K562 (cell line): ENCODE data around the gene LCP2. TPM values are rescaled to one million over a fixed set of nuclear protein-coding genes. Genes with fewer than 3 reads are reported as not detected.

ENCODE experiments used
- ARID3A ChIP-seq: IDR thresholded peaks from 2 replicates; pipeline ENCODE4 v1.6.1; 2012; ENCODE audit warnings: low read depth, low read length, improper control_type of control experiment, borderline replicate concordance
- ATF7 ChIP-seq: fragments of 450-650 bp; IDR thresholded peaks from 2 replicates; pipeline ENCODE4 v1.7.1; 2014; ENCODE audit warnings: mild to moderate bottlenecking, moderate library complexity
- C11orf30 ChIP-seq: fragments of 450-650 bp; IDR thresholded peaks from 2 replicates; pipeline ENCODE4 v1.6.1; 2016; ENCODE audit warnings: low read depth, mild to moderate bottlenecking
- CBFA2T3 ChIP-seq: fragments of 450-650 bp; IDR thresholded peaks from 2 replicates; pipeline ENCODE4 v1.6.1; 2017
- CXXC5 ChIP-seq: fragments of 250-450 bp; sonication (Bioruptor Pico); IDR thresholded peaks from 2 replicates; pipeline ENCODE4 v1.8.0; 2022; ENCODE audit warnings: inconsistent platforms, mild to moderate bottlenecking, moderate library complexity
- ETV6 ChIP-seq, 3 experiments: fragments of 150-350 bp in 1 of 3; sonication (generic) in 1 of 3; formaldehyde crosslinking in 1 of 3; IDR thresholded peaks; 2 replicates each; pipeline versions ENCODE4 v1.6.1 to v1.8.0; 2014 to 2022; ENCODE audit warnings: borderline replicate concordance in 2 of 3, low read depth in 2 of 3, antibody characterized with exemption in 1 of 3, low read length in 1 of 3, mild to moderate bottlenecking in 1 of 3, missing genetic modification reagents in 1 of 3
- EZH2 ChIP-seq: IDR thresholded peaks from 2 replicates; pipeline ENCODE4 v1.6.1; 2012; ENCODE audit warnings: low read depth, mild to moderate bottlenecking, inconsistent platforms, low read length, borderline replicate concordance
- FOXJ3 ChIP-seq: sonication (generic); formaldehyde crosslinking; IDR thresholded peaks from 2 replicates; pipeline ENCODE4 v1.4.0; 2020; ENCODE audit warnings: mild to moderate bottlenecking, missing genetic modification reagents
- HNRNPL ChIP-seq: fragments of 200-400 bp; formaldehyde crosslinking; IDR thresholded peaks from 2 replicates; pipeline ENCODE4 v1.6.1; 2017; ENCODE audit warnings: low read depth, mild to moderate bottlenecking, low read length
- ILF3 ChIP-seq: fragments of 450-650 bp; IDR thresholded peaks from 2 replicates; pipeline ENCODE4 v1.6.1; 2018; ENCODE audit warnings: antibody characterized with exemption, mild to moderate bottlenecking, moderate library complexity, borderline replicate concordance
- JUN ChIP-seq, 2 experiments: sonication (generic) in 1 of 2; formaldehyde crosslinking in 1 of 2; IDR thresholded peaks; 2 replicates each; pipeline versions ENCODE4 v1.6.1 to v1.8.0; 2012 to 2022; ENCODE audit warnings: borderline replicate concordance in 2 of 2, mild to moderate bottlenecking in 2 of 2, improper control_type of control experiment in 1 of 2, low read depth in 1 of 2, low read length in 1 of 2, missing genetic modification reagents in 1 of 2
- KAT7 ChIP-seq: sonication (generic); formaldehyde crosslinking; IDR thresholded peaks from 2 replicates; pipeline ENCODE4 v1.8.0; 2022; ENCODE audit warnings: missing genetic modification reagents, mild to moderate bottlenecking, borderline replicate concordance
- KDM1A ChIP-seq, 2 experiments: fragments of 450-650 bp; IDR thresholded peaks; 2 replicates each; pipeline ENCODE4 v1.6.1; 2016; ENCODE audit warnings: mild to moderate bottlenecking in 2 of 2
- MBD2 ChIP-seq: sonication (generic); IDR thresholded peaks from 2 replicates; pipeline ENCODE4 v1.6.1; 2016; ENCODE audit warnings: low read depth, borderline replicate concordance
- NCOA4 ChIP-seq: fragments of 450-650 bp; IDR thresholded peaks from 2 replicates; pipeline ENCODE4 v1.6.1; 2018; ENCODE audit warnings: mild to moderate bottlenecking; ENCODE audit not compliant: partially characterized antibody
- NFIC ChIP-seq: fragments of 450-650 bp; IDR thresholded peaks from 2 replicates; pipeline ENCODE4 v1.6.1; 2017; ENCODE audit warnings: mild to moderate bottlenecking, inconsistent platforms
- NFIX ChIP-seq: fragments of 250-450 bp; sonication (Bioruptor Pico); IDR thresholded peaks from 2 replicates; pipeline ENCODE4 v1.4.0; 2020; ENCODE audit warnings: low read depth, mild to moderate bottlenecking, moderate library complexity
- SIRT6 ChIP-seq: IDR thresholded peaks from one replicate; pipeline ENCODE4 v1.6.1; 2012; ENCODE audit warnings: low read depth, mild to moderate bottlenecking, control low read depth, inconsistent platforms, low read length, moderate library complexity
- SMAD2 ChIP-seq: fragments of 150-350 bp; IDR thresholded peaks from 2 replicates; pipeline ENCODE4 v1.6.1; 2014; ENCODE audit warnings: low read depth, mild to moderate bottlenecking, low read length
- SP2 ChIP-seq: IDR thresholded peaks from 2 replicates; pipeline ENCODE4 v1.6.1; 2011; ENCODE audit warnings: mild to moderate bottlenecking, low read depth, low read length, moderate library complexity; ENCODE audit not compliant: poor library complexity, severe bottlenecking; ENCODE audit errors: extremely low read depth
- STAT5A ChIP-seq: IDR thresholded peaks from 2 replicates; pipeline ENCODE4 v1.6.1; 2012; ENCODE audit warnings: low read length, inconsistent platforms, borderline replicate concordance
- TAF7 ChIP-seq: fragments of 450-650 bp; IDR thresholded peaks from 2 replicates; pipeline ENCODE4 v1.6.1; 2016; ENCODE audit warnings: missing genetic modification characterization, missing compliant biosample characterization
- TCFL5 ChIP-seq: fragments of 250-450 bp; sonication (Bioruptor Pico); conservative IDR thresholded peaks from 2 replicates; pipeline ENCODE4 v1.6.1; 2021; ENCODE audit warnings: mild to moderate bottlenecking, moderate library complexity, matching md5 sums
- TFAM ChIP-seq: fragments of 250-450 bp; sonication (Bioruptor Pico); conservative IDR thresholded peaks from 2 replicates; pipeline ENCODE4 v1.5.0; 2021; ENCODE audit warnings: mild to moderate bottlenecking, moderate library complexity
- U2AF1 ChIP-seq: fragments of 200-400 bp; formaldehyde crosslinking; optimal IDR thresholded peaks from 2 replicates; pipeline ENCODE3; 2017; ENCODE audit warnings: mild to moderate bottlenecking, low read depth, low read length, moderate library complexity
- ZC3H11A ChIP-seq: IDR thresholded peaks from 2 replicates; pipeline ENCODE4 v1.6.1; 2012; ENCODE audit warnings: low read depth, low read length, improper control_type of control experiment
- ZNF143 ChIP-seq: sonication (generic); formaldehyde crosslinking; IDR thresholded peaks from 2 replicates; pipeline ENCODE4 v1.9.0; 2022; ENCODE audit warnings: mild to moderate bottlenecking, missing genetic modification reagents
- ZNF175 ChIP-seq: fragments of 200-800 bp; sonication (Bioruptor generic); IDR thresholded peaks from 2 replicates; pipeline ENCODE4 v1.6.1; 2016; ENCODE audit warnings: low read depth, mild to moderate bottlenecking, missing genetic modification characterization, missing compliant biosample characterization
- ZNF316 ChIP-seq: fragments of 450-650 bp; IDR thresholded peaks from 2 replicates; pipeline ENCODE4 v1.6.1; 2016
- polyA plus RNA-seq, 8 experiments: library from polyadenylated mRNA; depleted of rRNA in 4 of 8; stranded (reverse) in 5 of 8; unstranded in 3 of 8; fragments of >200 nt; fragmentation: Nextera tagmentation in 2 of 8; fragmentation: Illumina TruSeq in 1 of 8; extraction: Ambion mirVana in 2 of 8; extraction: Trizol in 1 of 8; gene quantifications; 2 replicates each; pipeline versions ENCODE4 v1.2.1 to v1.2.3, GENCODE V29; 2011 to 2014; ENCODE audit warnings: inconsistent platforms in 1 of 8, missing spikeins in 1 of 8
- total RNA-seq, 7 experiments: library from RNA; depleted of rRNA in 6 of 7; stranded (reverse); fragments of >200 nt in 6 of 7; fragmentation: Illumina TruSeq in 2 of 7; extraction: Trizol in 2 of 7; gene quantifications; 2 replicates each; pipeline versions ENCODE4 v1.2.1 to v1.2.3, GENCODE V29; 2011 to 2021; ENCODE audit warnings: low replicate concordance in 1 of 7
- TF ChIP-seq, protein P1 (sequence below): fragments of 250-450 bp; sonication (Bioruptor Pico); IDR thresholded peaks from 2 replicates; pipeline ENCODE4 v1.5.0; 2021

Gene LCP2
- total and polyA plus RNA-seq, 9 of the 15 experiments (the other 6 are each of a cell fraction or from before 2014, with no cell fraction given): 4.0 to 31.3 (median 14.6) TPM

DNA sequence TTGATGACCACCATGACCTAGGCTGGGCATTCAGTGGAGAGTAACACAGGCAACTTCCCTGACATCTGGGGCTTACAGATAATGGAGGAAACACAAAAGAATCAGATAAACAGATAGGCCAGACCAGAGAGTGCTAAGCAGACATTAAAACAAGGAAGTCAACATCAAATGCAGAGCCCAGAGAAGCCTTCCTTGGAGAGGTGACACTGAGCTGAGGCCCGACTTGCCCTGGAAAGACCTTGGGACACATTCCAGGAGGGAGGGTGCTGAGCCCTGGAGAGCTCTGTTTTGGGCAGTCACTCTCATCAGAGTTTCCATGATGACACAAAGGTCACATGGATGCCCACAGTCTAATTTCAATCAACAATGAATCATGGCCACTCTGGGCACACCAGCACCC lies 96.7 kb downstream of the LCP2 start (continued):
- TF ChIP-seq C11orf30: no peak
- no peak for TF ChIP-seq HNRNPL
- no peak for TF ChIP-seq TAF7 (tag)
- TF ChIP-seq STAT5A: no peak
- TF ChIP-seq NCOA4: no peak
- TF ChIP-seq MBD2: no peak
- TF ChIP-seq ARID3A: no peak
- TF ChIP-seq U2AF1: no peak
- TF ChIP-seq ZNF316: no peak
- no peak for TF ChIP-seq TCFL5 (CRISPR knock-in tag)
- TF ChIP-seq, protein P1, sequence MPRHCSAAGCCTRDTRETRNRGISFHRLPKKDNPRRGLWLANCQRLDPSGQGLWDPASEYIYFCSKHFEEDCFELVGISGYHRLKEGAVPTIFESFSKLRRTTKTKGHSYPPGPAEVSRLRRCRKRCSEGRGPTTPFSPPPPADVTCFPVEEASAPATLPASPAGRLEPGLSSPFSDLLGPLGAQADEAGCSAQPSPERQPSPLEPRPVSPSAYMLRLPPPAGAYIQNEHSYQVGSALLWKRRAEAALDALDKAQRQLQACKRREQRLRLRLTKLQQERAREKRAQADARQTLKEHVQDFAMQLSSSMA: no peak
- TF ChIP-seq ZNF143 (CRISPR knock-in tag): no peak
- TF ChIP-seq CBFA2T3: peak; percentile 47
- no peak for TF ChIP-seq NFIX
- TF ChIP-seq SMAD2: no peak
- TF ChIP-seq FOXJ3 (CRISPR knock-in tag): no peak
- no peak for TF ChIP-seq TFAM (CRISPR knock-in tag)
- no peak for TF ChIP-seq SIRT6
- TF ChIP-seq ATF7: 0 out of 2 replicates have a peak, but pooled peaks have one; percentile 14
- TF ChIP-seq SP2: no peak
- no peak for TF ChIP-seq ETV6 (IDR thresholded peaks at IDR 0.05; ENCODE audit: borderline replicate concordance in 1 of 2, low read depth in 2 of 2, low read length in 1 of 2)
- no peak for TF ChIP-seq ETV6 (CRISPR knock-in tag; IDR thresholded peaks at IDR 0.05; ENCODE audit: borderline replicate concordance)
- TF ChIP-seq ILF3: no peak
- TF ChIP-seq NFIC: no peak
- no peak for TF ChIP-seq JUN (IDR thresholded peaks at IDR 0.05; ENCODE audit: borderline replicate concordance, low read depth, low read length)
- TF ChIP-seq JUN (CRISPR knock-in tag; IDR thresholded peaks at IDR 0.05; ENCODE audit: borderline replicate concordance): no peak
- no peak for TF ChIP-seq ZC3H11A
- no peak for TF ChIP-seq KAT7 (CRISPR knock-in tag)
- no peak for TF ChIP-seq KDM1A (IDR thresholded peaks at IDR 0.05)
- TF ChIP-seq ZNF175 (CRISPR knock-in tag): no peak
- no peak for TF ChIP-seq EZH2
- no peak for TF ChIP-seq CXXC5 (CRISPR knock-in tag)
